GM12878 (cell line): ENCODE measurements around the gene TMEM63C. TPM values are rescaled to one million over a fixed set of nuclear protein-coding genes. Genes with fewer than 3 reads are reported as not detected.

Experiments used
- ATAC-seq: fragments of 200-7000 bp; cut with Tn5 transposase; 3 replicates; pipeline ENCODE4 v1.9.1; 2020; ENCODE audit warnings: mild to moderate bottlenecking, moderate library complexity
- BruUV-seq: library from RNA; stranded (reverse); fragments of 400-500 nt; replicated peaks from 2 replicates; lab custom pipeline; 2021; lab: Mats Ljungman, UMichigan
- CTCF ChIA-PET: fragments of 300-600 bp; sonication (Branson Sonifier 250); formaldehyde crosslinking; extraction: SDS; loops from one replicate; lab custom pipeline; 2021; ENCODE audit warnings: inconsistent platforms; lab: Yijun Ruan, JAX
- POLR2A ChIA-PET: fragments of 350-600 bp; formaldehyde crosslinking; extraction: SDS; loops from one replicate; lab custom pipeline; 2021; ENCODE audit warnings: inconsistent platforms; lab: Charles Lee
- RAD21 ChIA-PET: fragments of 300-600 bp; sonication (Branson Sonifier 250); formaldehyde crosslinking; loops from one replicate; lab custom pipeline; 2023; ENCODE audit warnings: antibody characterized with exemption; ENCODE audit not compliant: unreplicated experiment; lab: Charles Lee
- SMC1A ChIA-PET: fragments of 300-600 bp; sonication (Branson Sonifier 250); formaldehyde crosslinking; loops from one replicate; lab custom pipeline; 2023; ENCODE audit not compliant: unreplicated experiment, uncharacterized antibody; lab: Charles Lee
- DNase-seq: peaks from one replicate; pipeline ENCODE4 v3.0.0-alpha.2; 2011; ENCODE audit warnings: low read depth, low spot score
- FAIRE-seq: peaks from 3 replicates; lab custom pipeline; 2011; peaks lifted over from hg19 to GRCh38; lab: Jason Lieb, UNC
- H2AFZ ChIP-seq: 2 replicates; pipeline ENCODE4 v1.6.0; 2011; ENCODE audit warnings: low read depth, low read length, control low read depth; ENCODE audit not compliant: control insufficient read depth
- H3K27ac ChIP-seq: 2 replicates; pipeline ENCODE4 v1.5.1; 2011; ENCODE audit warnings: control low read depth; ENCODE audit not compliant: control insufficient read depth, insufficient read depth
- H3K27me3 ChIP-seq, 2 experiments: replicated peaks in 1 of 2; 2 replicates each; pipeline versions ENCODE4 v1.6.0 to v1.6.1; 2011; ENCODE audit warnings: low read length in 1 of 2; ENCODE audit not compliant: control insufficient read depth in 2 of 2, insufficient read depth in 2 of 2
- H3K36me3 ChIP-seq, 2 experiments: 2 replicates each; pipeline ENCODE4 v1.5.1; 2011; ENCODE audit warnings: low read length in 1 of 2; ENCODE audit not compliant: control insufficient read depth in 2 of 2, insufficient read depth in 2 of 2
- H3K4me1 ChIP-seq: 2 replicates; pipeline ENCODE4 v1.6.1; 2011; ENCODE audit warnings: mild to moderate bottlenecking, low read length, moderate library complexity, mixed read lengths; ENCODE audit not compliant: control insufficient read depth, insufficient read depth
- H3K4me2 ChIP-seq: 2 replicates; pipeline ENCODE4 v1.6.0; 2011; ENCODE audit warnings: control low read depth; ENCODE audit not compliant: control insufficient read depth, insufficient read depth
- H3K4me3 ChIP-seq: fragments of 200-600 bp; sonication (generic); 2 replicates; pipeline ENCODE4 v1.5.1; 2016
- H3K79me2 ChIP-seq: 2 replicates; pipeline ENCODE4 v1.6.0; 2011; ENCODE audit warnings: low read length; ENCODE audit not compliant: control insufficient read depth, insufficient read depth
- H3K9ac ChIP-seq: 2 replicates; pipeline ENCODE4 v1.8.0; 2011; ENCODE audit warnings: low read length, control low read depth, mixed read lengths; ENCODE audit not compliant: control insufficient read depth, insufficient read depth
- H3K9me3 ChIP-seq: replicated peaks from 3 replicates; pipeline ENCODE4 v1.5.1; 2011; ENCODE audit warnings: mild to moderate bottlenecking, low read length; ENCODE audit not compliant: control insufficient read depth, insufficient read depth
- H4K20me1 ChIP-seq: 2 replicates; pipeline ENCODE4 v1.6.0; 2011; ENCODE audit not compliant: control insufficient read depth, insufficient read depth
- ATF3 ChIP-seq: IDR thresholded peaks from 2 replicates; pipeline ENCODE4 v1.6.1; 2011; ENCODE audit warnings: low read depth, mild to moderate bottlenecking, low read length, moderate library complexity, borderline replicate concordance; ENCODE audit errors: extremely low read depth
- ATF7 ChIP-seq: fragments of 450-650 bp; IDR thresholded peaks from 2 replicates; pipeline ENCODE4 v1.6.1; 2016; ENCODE audit warnings: low read depth, mild to moderate bottlenecking
- CEBPZ ChIP-seq: fragments of 150-350 bp; IDR thresholded peaks from 2 replicates; pipeline ENCODE4 v1.6.1; 2016; ENCODE audit warnings: low read depth, low read length
- CTCF ChIP-seq, 3 experiments: IDR thresholded peaks in 2 of 3; conservative IDR thresholded peaks in 1 of 3; 2 replicates each; pipeline ENCODE4 v1.5.1; 2011; ENCODE audit warnings: low read depth in 3 of 3, low read length in 3 of 3, mild to moderate bottlenecking in 3 of 3, control low read depth in 2 of 3, moderate library complexity in 2 of 3, inconsistent platforms in 1 of 3, mixed read lengths in 1 of 3; ENCODE audit not compliant: control insufficient read depth in 2 of 3, insufficient read depth in 1 of 3; ENCODE audit errors: extremely low read depth in 1 of 3
- IRF4 ChIP-seq: IDR thresholded peaks from 2 replicates; pipeline ENCODE4 v1.6.1; 2011; ENCODE audit warnings: low read depth, low read length
- NFYA ChIP-seq: IDR thresholded peaks from 2 replicates; pipeline ENCODE4 v1.6.1; 2011; ENCODE audit warnings: low read depth, mild to moderate bottlenecking, low read length, improper control_type of control experiment, borderline replicate concordance
- SMC3 ChIP-seq: IDR thresholded peaks from 2 replicates; pipeline ENCODE4 v1.6.1; 2011; ENCODE audit warnings: low read length, improper control_type of control experiment, borderline replicate concordance
- SP1 ChIP-seq: IDR thresholded peaks from one replicate; pipeline ENCODE4 v1.6.1; 2011; ENCODE audit warnings: low read depth, low read length
- TCF7 ChIP-seq: IDR thresholded peaks from 2 replicates; pipeline ENCODE4 v1.6.1; 2014; ENCODE audit warnings: antibody characterized with exemption, borderline replicate concordance
- ZNF592 ChIP-seq: fragments of 450-650 bp; IDR thresholded peaks from 2 replicates; pipeline ENCODE4 v1.6.1; 2017; ENCODE audit warnings: mild to moderate bottlenecking, moderate library complexity
- WGBS: methylation state at CpG from one replicate; pipeline ENCODE4 v1.1.6; 2016; ENCODE audit warnings: low lambda C conversion rate; ENCODE audit not compliant: insufficient replicate concordance, insufficient coverage; ENCODE audit errors: missing lambda C conversion rate; 5-methylcytosine and 5-hydroxymethylcytosine counted together
- in situ Hi-C: fragments of 300-500 bp; cut with MboI; formaldehyde crosslinking; loops from 9 replicates; pipeline ENCODE4 v1.14.3; 2018; ENCODE audit warnings: mixed read lengths
- intact Hi-C: fragments of 100-400 bp; cut with micrococcal nuclease; formaldehyde crosslinking; loops from one replicate; pipeline ENCODE4 v1.14.2; 2022; ENCODE audit not compliant: unreplicated experiment
- polyA plus RNA-seq, 11 experiments: library from polyadenylated mRNA; depleted of rRNA in 4 of 11; unstranded in 6 of 11; stranded (reverse) in 5 of 11; fragments of >200 nt; fragmentation: Nextera tagmentation in 4 of 11; fragmentation: Illumina TruSeq in 1 of 11; extraction: Ambion mirVana in 4 of 11; extraction: Trizol in 1 of 11; gene quantifications; 1 replicate in 1 of 11; 2 replicates in 10 of 11; pipeline versions ENCODE4 v1.2.1 to v1.2.3, GENCODE V29; 2011 to 2016; ENCODE audit warnings: inconsistent platforms in 2 of 11, missing spikeins in 2 of 11, low read depth in 1 of 11
- total RNA-seq, 4 experiments: library from RNA; depleted of rRNA in 3 of 4; stranded (reverse); fragments of >200 nt in 3 of 4; fragmentation: Illumina TruSeq in 1 of 4; extraction: Trizol in 1 of 4; gene quantifications; 2 replicates each; pipeline versions ENCODE4 v1.2.1 to v1.2.3, GENCODE V29; 2013 to 2021

TMEM63C gene
- total and polyA plus RNA-seq, 10 of the 15 experiments (the other 5 are each of a cell fraction or from before 2014, with no cell fraction given): 0.06 to 1.3 (median 0.39) TPM; not detected in 4

GRCh38 chr14:77212943-77213678 is 31.5 kb downstream of the TMEM63C start:
- Histone ChIP-seq H3K36me3 (no peaks in the 10 kb centered on the region), H3K9me3 (no peaks in the 10 kb centered on the region), H3K79me2 (no peaks in the 10 kb centered on the region), H3K4me3 (no peak overlapping the region), H3K4me2 (no peak overlapping the region), H2AFZ (no peak overlapping the region), H3K27me3 (0 out of 4 replicates have a peak, but pooled peaks cover 0 to 4% of the 10 kb centered on the region in 2 experiments), H3K4me1 (no peaks in the 10 kb centered on the region), H3K27ac (no peak overlapping the region), H3K9ac (no peak overlapping the region), H4K20me1 (no peaks in the 10 kb centered on the region; the same call in 1 of the 2 replicates)
- ATAC-seq (peak; percentile 97), FAIRE-seq (peak; percentile 78), DNase-seq (no peak)
- ChIA-PET POLR2A (no interaction called here), CTCF (interaction anchor here (0.7 to 5.6 kb wide), 32 partner anchors 9 to 342 kb away, joined by 3 to 73 read pairs (median 4); partner anchors contain the start of gene CIPC), SMC1A (interaction anchor here (0.6 to 3.1 kb wide), 11 partner anchors 15 to 337 kb away, joined by 3 to 21 read pairs (median 4); no protein-coding TSS in a partner anchor), RAD21 (interaction anchor here (0.6 to 3.7 kb wide), 15 partner anchors 18 to 336 kb away, joined by 3 to 29 read pairs (median 4); partner anchors contain the start of genes CIPC and TMEM63C)
- in situ Hi-C loops: no loop called here
- BruUV-seq: no TSS peak
- intact Hi-C loops: loop anchor here (5.0 kb wide), 1 partner anchor 61 kb away; no protein-coding TSS in a partner anchor
- WGBS: under 1% methylated on average over 15 of the region's 17 CpGs
- no peak for TF ChIP-seq CEBPZ
- TF ChIP-seq NFYA: no peak
- TF ChIP-seq CTCF (IDR thresholded peaks at IDR 0.05 in 2 of 3, conservative IDR thresholded peaks at IDR 0.05 in 1 of 3; ENCODE audit: control insufficient read depth in 2 of 3, extremely low read depth in 1 of 3, insufficient read depth in 1 of 3, low read depth in 3 of 3, low read length in 3 of 3): peak; percentile 70 to 89 (median 83)
- no peak for TF ChIP-seq ATF7
- no peak for TF ChIP-seq ATF3
- TF ChIP-seq IRF4: no peak
- TF ChIP-seq TCF7: no peak
- no peak for TF ChIP-seq ZNF592
- TF ChIP-seq SMC3: peak; percentile 50; the same call in 1 of the 2 replicates
- no peak for TF ChIP-seq SP1
